WERI-Rb-1 (cell line): Measurements from ENCODE around the gene MAP2K6.

ENCODE experiments used
- DNase-seq: peaks from one replicate; pipeline ENCODE4 v3.0.0-alpha.2; 2020
- H3K27ac ChIP-seq: fragments of 250-450 bp; sonication (Bioruptor Pico); 2 replicates; pipeline ENCODE4 v1.5.1; 2020; ENCODE audit warnings: mild to moderate bottlenecking, moderate library complexity
- H3K27me3 ChIP-seq: fragments of 250-450 bp; sonication (Bioruptor Pico); 2 replicates; pipeline ENCODE4 v1.5.1; 2021; ENCODE audit warnings: mild to moderate bottlenecking, low read depth, moderate library complexity; ENCODE audit not compliant: insufficient read depth, severe bottlenecking
- H3K36me3 ChIP-seq: fragments of 250-450 bp; sonication (Bioruptor Pico); 2 replicates; pipeline ENCODE4 v1.5.1; 2020; ENCODE audit warnings: mild to moderate bottlenecking, moderate library complexity
- H3K4me3 ChIP-seq: 2 replicates; pipeline ENCODE4 v1.5.1; 2011; ENCODE audit warnings: low read depth, mild to moderate bottlenecking, control low read depth, low read length
- H3K9me3 ChIP-seq: fragments of 250-450 bp; sonication (Bioruptor Pico); 2 replicates; pipeline ENCODE4 v1.5.1; 2021; ENCODE audit warnings: mild to moderate bottlenecking, moderate library complexity; ENCODE audit not compliant: severe bottlenecking
- TF ChIP-seq, protein P1 (sequence below): IDR thresholded peaks from 2 replicates; pipeline ENCODE4 v1.5.1; 2011; ENCODE audit warnings: low read depth, mild to moderate bottlenecking, control low read depth, inconsistent platforms, low read length

Gene MAP2K6

DNA sequence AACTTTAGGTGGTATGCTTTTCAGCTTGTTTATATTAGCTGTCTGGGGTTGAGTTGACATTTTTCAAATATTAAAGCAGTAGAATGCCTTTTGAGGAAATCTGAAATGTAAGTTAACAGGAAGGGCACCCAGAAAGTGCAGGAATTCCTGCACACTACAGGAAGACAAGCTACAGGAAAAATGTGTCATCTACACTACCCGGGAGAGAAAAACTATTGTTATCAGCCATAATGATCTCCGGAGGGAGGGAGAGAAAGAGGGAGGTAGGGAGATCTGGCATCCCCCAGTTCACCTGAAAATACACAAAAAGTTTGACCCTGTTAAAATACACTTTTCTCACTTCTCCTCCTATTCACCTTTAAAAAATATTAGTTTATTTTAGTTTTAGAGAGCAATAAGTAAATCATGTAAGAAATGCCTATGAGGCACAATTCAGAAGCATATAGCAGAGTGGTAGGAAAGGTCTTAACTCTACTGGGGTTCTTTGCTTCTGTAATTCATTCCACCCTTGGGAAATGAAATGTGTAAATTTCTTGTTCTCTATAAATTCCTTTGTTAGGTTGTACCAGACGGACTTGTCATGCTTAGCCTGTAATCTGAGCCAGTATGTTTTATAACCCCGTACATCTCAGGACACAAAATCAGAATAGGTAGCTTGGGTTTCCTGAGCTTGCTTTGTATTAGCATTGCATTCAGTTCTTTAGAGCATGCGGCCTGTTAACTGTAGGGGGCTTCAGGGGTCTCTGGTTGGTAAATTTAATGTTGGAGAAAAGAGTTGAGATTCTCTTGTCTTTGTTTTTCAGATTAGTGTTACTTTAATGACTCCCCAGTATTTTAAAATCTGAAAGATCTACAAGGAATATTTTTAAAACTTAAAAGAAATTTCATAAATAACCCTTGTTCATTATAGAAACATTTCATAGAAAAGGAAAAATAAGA lies 3.3 kb downstream of the MAP2K6 start:
- TF ChIP-seq, protein P1, sequence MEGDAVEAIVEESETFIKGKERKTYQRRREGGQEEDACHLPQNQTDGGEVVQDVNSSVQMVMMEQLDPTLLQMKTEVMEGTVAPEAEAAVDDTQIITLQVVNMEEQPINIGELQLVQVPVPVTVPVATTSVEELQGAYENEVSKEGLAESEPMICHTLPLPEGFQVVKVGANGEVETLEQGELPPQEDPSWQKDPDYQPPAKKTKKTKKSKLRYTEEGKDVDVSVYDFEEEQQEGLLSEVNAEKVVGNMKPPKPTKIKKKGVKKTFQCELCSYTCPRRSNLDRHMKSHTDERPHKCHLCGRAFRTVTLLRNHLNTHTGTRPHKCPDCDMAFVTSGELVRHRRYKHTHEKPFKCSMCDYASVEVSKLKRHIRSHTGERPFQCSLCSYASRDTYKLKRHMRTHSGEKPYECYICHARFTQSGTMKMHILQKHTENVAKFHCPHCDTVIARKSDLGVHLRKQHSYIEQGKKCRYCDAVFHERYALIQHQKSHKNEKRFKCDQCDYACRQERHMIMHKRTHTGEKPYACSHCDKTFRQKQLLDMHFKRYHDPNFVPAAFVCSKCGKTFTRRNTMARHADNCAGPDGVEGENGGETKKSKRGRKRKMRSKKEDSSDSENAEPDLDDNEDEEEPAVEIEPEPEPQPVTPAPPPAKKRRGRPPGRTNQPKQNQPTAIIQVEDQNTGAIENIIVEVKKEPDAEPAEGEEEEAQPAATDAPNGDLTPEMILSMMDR: no peak
- H3K4me3 ChIP-seq: no peak overlapping the region
- DNase-seq: no peak
- H3K27ac ChIP-seq: no peak overlapping the region
- H3K27me3 ChIP-seq: no peaks in the 10 kb centered on the region
- H3K36me3 ChIP-seq: no peaks in the 10 kb centered on the region
- H3K9me3 ChIP-seq: no peaks in the 10 kb centered on the region

DNA sequence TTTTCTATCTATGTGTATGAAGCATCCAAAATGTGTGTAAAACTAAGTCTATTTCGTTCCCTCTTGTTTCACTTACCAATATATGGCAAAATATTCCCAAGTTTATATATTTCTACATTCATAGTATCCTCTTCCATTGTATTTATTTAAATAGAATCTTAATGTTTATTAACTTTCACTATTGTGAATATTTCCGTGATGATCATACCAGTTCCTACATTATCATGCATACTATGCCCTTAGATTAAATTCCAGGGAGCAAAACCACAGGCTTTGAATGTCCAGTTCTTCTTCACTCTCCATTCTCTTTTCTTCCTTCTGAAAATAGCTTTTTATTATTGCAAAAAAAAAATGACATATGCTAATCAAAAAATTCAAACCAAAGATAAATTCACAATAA lies 4.0 kb downstream of the MAP2K6 start:
- no peak for DNase-seq
- H3K27ac ChIP-seq: no peak overlapping the region
- no peaks in the 10 kb centered on the region for H3K9me3 ChIP-seq
- no peaks in the 10 kb centered on the region for H3K36me3 ChIP-seq
- TF ChIP-seq, protein P1: no peak
- H3K4me3 ChIP-seq: no peak overlapping the region
- H3K27me3 ChIP-seq: no peaks in the 10 kb centered on the region

DNA sequence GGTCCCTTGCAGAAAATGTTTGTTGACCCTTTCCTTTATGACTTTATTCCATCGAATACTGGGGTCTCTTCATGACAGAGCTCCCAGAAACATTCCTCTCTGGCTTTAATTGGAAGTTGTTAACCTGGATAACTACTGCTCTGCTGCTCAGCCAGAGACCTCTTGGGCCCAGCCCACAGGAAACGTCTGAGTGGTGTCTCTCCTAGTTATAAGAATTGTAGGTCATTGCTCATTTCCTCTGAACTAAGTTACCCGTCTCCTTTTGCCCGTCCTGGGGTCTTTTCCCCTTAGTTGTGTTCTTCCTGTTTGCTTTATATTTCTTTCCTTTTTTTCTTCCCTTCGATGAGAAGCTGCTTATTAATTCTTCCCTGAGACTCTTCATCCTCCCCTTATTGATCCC lies 9.0 kb downstream of the MAP2K6 start:
- Histone ChIP-seq H3K27me3 (no peaks in the 10 kb centered on the region), H3K27ac (no peak overlapping the region), H3K4me3 (no peak overlapping the region), H3K36me3 (no peaks in the 10 kb centered on the region), H3K9me3 (no peaks in the 10 kb centered on the region)
- TF ChIP-seq, protein P1: no peak
- DNase-seq: no peak

DNA sequence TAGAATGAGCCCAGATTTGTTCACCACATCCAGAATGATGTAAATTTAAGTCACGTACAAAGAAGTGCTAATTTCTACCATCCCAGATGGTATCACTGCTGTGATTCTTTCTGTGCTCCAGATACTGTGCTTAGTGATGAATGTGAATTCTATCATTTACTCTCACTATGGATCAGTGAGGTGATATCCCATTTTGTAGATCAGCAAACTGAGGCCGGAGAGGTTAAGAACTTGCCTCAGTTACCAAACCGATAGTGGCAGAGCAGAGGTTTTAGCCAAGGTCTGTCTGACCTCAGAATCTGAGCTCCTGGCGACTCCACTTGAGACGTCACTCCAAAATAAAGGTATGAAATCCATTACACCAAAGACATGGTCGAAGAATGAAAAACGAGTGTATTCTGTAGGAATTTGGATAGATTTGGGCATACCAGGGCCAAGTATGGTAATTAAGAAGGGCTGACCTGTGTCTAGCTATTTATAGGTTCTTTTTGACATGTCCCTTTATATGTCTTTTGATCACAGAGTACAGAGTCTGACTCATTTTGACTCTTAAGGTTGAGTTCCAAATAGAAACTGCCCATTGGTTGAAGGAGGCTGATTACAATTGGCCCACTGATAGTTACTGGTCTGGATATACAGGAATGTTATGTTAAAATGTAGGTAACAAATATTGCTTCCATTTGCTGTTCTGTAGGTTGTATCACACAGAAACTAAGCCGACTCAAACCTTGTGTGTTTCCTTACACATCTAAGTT lies 10.0 kb downstream of the MAP2K6 start:
- H3K27ac ChIP-seq: no peak overlapping the region
- no peak overlapping the region for H3K4me3 ChIP-seq
- no peak for DNase-seq
- TF ChIP-seq, protein P1: no peak
- H3K36me3 ChIP-seq: no peaks in the 10 kb centered on the region
- no peaks in the 10 kb centered on the region for H3K9me3 ChIP-seq
- no peaks in the 10 kb centered on the region for H3K27me3 ChIP-seq

DNA sequence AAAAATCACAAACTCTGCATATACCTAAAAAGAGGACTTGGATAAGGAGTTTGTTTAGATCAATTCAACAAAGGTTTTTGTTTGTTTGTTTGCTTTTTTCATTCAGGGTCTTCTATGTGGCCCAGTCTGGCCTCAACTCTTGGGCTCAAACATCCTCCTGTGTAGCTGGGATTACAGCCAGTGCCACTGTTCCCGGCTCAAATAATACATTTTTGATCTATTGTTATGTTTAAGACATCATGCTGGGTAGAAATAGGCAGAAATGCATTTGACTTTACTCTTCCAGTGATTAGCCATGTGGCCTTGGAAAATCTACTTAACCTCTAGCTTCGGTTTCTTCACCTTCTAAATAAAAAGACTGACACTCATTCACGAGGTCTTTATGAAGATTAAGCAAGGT lies 11.5 kb downstream of the MAP2K6 start:
- Histone ChIP-seq H3K9me3 (no peaks in the 10 kb centered on the region), H3K27me3 (no peaks in the 10 kb centered on the region), H3K36me3 (no peaks in the 10 kb centered on the region), H3K4me3 (no peak overlapping the region), H3K27ac (no peak overlapping the region)
- TF ChIP-seq, protein P1: no peak
- no peak for DNase-seq
